IMR-90 (cell line): ENCODE measurements around the gene CHPT1. TPM values are rescaled to one million over a fixed set of nuclear protein-coding genes. Genes with fewer than 3 reads are reported as not detected.

Experiments used
- ATAC-seq: fragments of 200-7000 bp; cut with Tn5 transposase; 2 replicates; pipeline ENCODE4 v1.9.1; 2020; ENCODE audit warnings: low read depth, mild to moderate bottlenecking, moderate library complexity
- BruUV-seq: library from RNA; stranded (reverse); fragments of 400-500 nt; replicated peaks from 2 replicates; lab custom pipeline; 2021; lab: Mats Ljungman, UMichigan
- CTCF ChIA-PET: fragments of 300-600 bp; formaldehyde crosslinking; extraction: SDS; loops from one replicate; lab custom pipeline; 2021; ENCODE audit warnings: antibody characterized with exemption; lab: Yijun Ruan, JAX
- POLR2A ChIA-PET: fragments of 300-600 bp; sonication (Branson Sonifier 250); formaldehyde crosslinking; loops from one replicate; lab custom pipeline; 2022; ENCODE audit warnings: antibody characterized with exemption; ENCODE audit not compliant: unreplicated experiment; lab: Charles Lee
- DNase-seq: peaks from one replicate; pipeline ENCODE4 v3.0.0; 2013
- H2AFZ ChIP-seq: replicated peaks from 2 replicates; pipeline ENCODE3; 2013; ENCODE audit warnings: low read length, mild to moderate bottlenecking; ENCODE audit not compliant: poor library complexity
- H2AK5ac ChIP-seq: 2 replicates; pipeline ENCODE4 v1.6.1; 2013; ENCODE audit warnings: low read depth, low read length, inconsistent platforms
- H2AK9ac ChIP-seq: replicated peaks from 2 replicates; pipeline ENCODE3; 2013; ENCODE audit warnings: mild to moderate bottlenecking, low read depth, low read length, moderate library complexity; ENCODE audit not compliant: poor library complexity
- H2BK120ac ChIP-seq: 2 replicates; pipeline ENCODE4 v1.6.1; 2013; ENCODE audit warnings: low read depth, low read length, inconsistent platforms
- H2BK15ac ChIP-seq: 3 replicates; pipeline ENCODE4 v1.6.1; 2013; ENCODE audit warnings: low read depth, low read length, inconsistent platforms
- H2BK20ac ChIP-seq: 2 replicates; pipeline ENCODE4 v1.6.1; 2013; ENCODE audit warnings: low read depth, mild to moderate bottlenecking, inconsistent platforms, low read length, moderate library complexity
- H2BK5ac ChIP-seq: 2 replicates; pipeline ENCODE4 v1.6.1; 2013; ENCODE audit warnings: mild to moderate bottlenecking, low read depth, low read length, inconsistent platforms; ENCODE audit not compliant: poor library complexity, severe bottlenecking
- H3K14ac ChIP-seq: replicated peaks from 2 replicates; pipeline ENCODE4 v1.6.1; 2013; ENCODE audit warnings: low read depth, low read length, inconsistent platforms
- H3K18ac ChIP-seq: 2 replicates; pipeline ENCODE4 v1.6.1; 2013; ENCODE audit warnings: low read depth, low read length, control low read depth
- H3K23ac ChIP-seq: 2 replicates; pipeline ENCODE4 v1.6.1; 2013; ENCODE audit warnings: low read depth, low read length, inconsistent platforms
- H3K27ac ChIP-seq: 2 replicates; pipeline ENCODE4 v1.5.1; 2013; ENCODE audit warnings: mild to moderate bottlenecking, control low read depth, low read length; ENCODE audit not compliant: insufficient read depth
- H3K27me3 ChIP-seq: 2 replicates; pipeline ENCODE4 v1.6.1; 2013; ENCODE audit warnings: low read length; ENCODE audit not compliant: control insufficient read depth, insufficient read depth
- H3K36me3 ChIP-seq: 2 replicates; pipeline ENCODE4 v1.6.1; 2013; ENCODE audit warnings: low read length, mixed read lengths; ENCODE audit not compliant: control insufficient read depth, insufficient read depth
- H3K4ac ChIP-seq: 2 replicates; pipeline ENCODE4 v1.6.1; 2013; ENCODE audit warnings: low read depth, low read length, inconsistent platforms
- H3K4me1 ChIP-seq: 2 replicates; pipeline ENCODE4 v1.6.1; 2013; ENCODE audit warnings: low read length, mixed read lengths; ENCODE audit not compliant: control insufficient read depth, insufficient read depth
- H3K4me2 ChIP-seq: 2 replicates; pipeline ENCODE4 v1.6.1; 2013; ENCODE audit warnings: low read depth, mild to moderate bottlenecking, control low read depth, low read length, moderate library complexity
- H3K4me3 ChIP-seq: 2 replicates; pipeline ENCODE4 v1.5.1; 2013; ENCODE audit warnings: low read depth, mild to moderate bottlenecking, control low read depth, low read length, moderate library complexity; ENCODE audit not compliant: insufficient read depth
- H3K56ac ChIP-seq: 2 replicates; pipeline ENCODE4 v1.6.1; 2013; ENCODE audit warnings: low read length, inconsistent platforms; ENCODE audit not compliant: insufficient read depth; ENCODE audit errors: extremely low read depth
- H3K79me1 ChIP-seq, 2 experiments: 2 replicates each; pipeline ENCODE4 v1.6.1; 2013; ENCODE audit warnings: low read length in 2 of 2, inconsistent platforms in 1 of 2, low read depth in 1 of 2
- H3K9ac ChIP-seq: 2 replicates; pipeline ENCODE4 v1.6.1; 2013; ENCODE audit warnings: low read depth, low read length, control low read depth
- H3K9me1 ChIP-seq: 2 replicates; pipeline ENCODE4 v1.6.1; 2013; ENCODE audit warnings: low read length, inconsistent platforms; ENCODE audit not compliant: insufficient read depth
- H3K9me3 ChIP-seq: 2 replicates; pipeline ENCODE4 v1.6.1; 2013; ENCODE audit warnings: low read length; ENCODE audit not compliant: control insufficient read depth, insufficient read depth
- H4K20me1 ChIP-seq: 2 replicates; pipeline ENCODE4 v1.6.1; 2013; ENCODE audit warnings: low read length, inconsistent platforms; ENCODE audit not compliant: insufficient read depth
- H4K5ac ChIP-seq: 2 replicates; pipeline ENCODE4 v1.6.1; 2013; ENCODE audit warnings: mild to moderate bottlenecking, low read depth, low read length, control low read depth
- H4K8ac ChIP-seq, 2 experiments: 2 replicates each; pipeline ENCODE4 v1.6.1; 2013; ENCODE audit warnings: low read depth in 2 of 2, low read length in 2 of 2, control low read depth in 1 of 2, inconsistent platforms in 1 of 2
- H4K91ac ChIP-seq: 2 replicates; pipeline ENCODE4 v1.6.1; 2013; ENCODE audit warnings: low read depth, low read length, inconsistent platforms; ENCODE audit not compliant: insufficient read depth
- NFE2L2 ChIP-seq: fragments of 150-350 bp; IDR thresholded peaks from 2 replicates; pipeline ENCODE4 v1.6.1; 2016; ENCODE audit warnings: low read depth, mild to moderate bottlenecking, low read length
- WGBS, 2 experiments: methylation state at CpG; one replicate each; pipeline versions ENCODE4 v1.1.5 to v1.1.7; 2013; ENCODE audit warnings: missing lambda C conversion rate in 2 of 2; ENCODE audit not compliant: insufficient read length in 1 of 2; ENCODE audit errors: extremely low coverage in 2 of 2; 5-methylcytosine and 5-hydroxymethylcytosine counted together
- dilution Hi-C: fragments of 300-500 bp; cut with HindIII; formaldehyde crosslinking; loops from one replicate; pipeline ENCODE4 v1.14.3; 2018; ENCODE audit warnings: low sequenced_read_pairs; ENCODE audit not compliant: unreplicated experiment
- in situ Hi-C: fragments of 300-500 bp; cut with MboI; formaldehyde crosslinking; loops from 3 replicates; pipeline ENCODE4 v1.14.3; 2019; ENCODE audit warnings: low sequenced_read_pairs, inconsistent platforms, mixed read lengths
- intact Hi-C: fragments of 100-400 bp; cut with micrococcal nuclease; formaldehyde crosslinking; loops from 2 replicates; pipeline ENCODE4 v1.10.0; 2022
- polyA plus RNA-seq, 3 experiments: library from polyadenylated mRNA; depleted of rRNA; stranded (reverse); fragments of >200 nt; gene quantifications; 2 replicates each; pipeline ENCODE4 v1.2.3, GENCODE V29; 2012; ENCODE audit warnings: low replicate concordance in 1 of 3
- total RNA-seq: library from RNA; depleted of rRNA; stranded (reverse); fragments of >200 nt; gene quantifications from 2 replicates; pipeline ENCODE4 v1.2.3, GENCODE V29; 2012
- TF ChIP-seq, protein P1 (sequence below): fragments of 150-350 bp; IDR thresholded peaks from 2 replicates; pipeline ENCODE4 v1.6.1; 2016; ENCODE audit warnings: low read depth, mild to moderate bottlenecking, low read length, moderate library complexity, borderline replicate concordance

Gene CHPT1
- total and polyA plus RNA-seq, 2 of the 4 experiments (the other 2 are of a cell fraction) = 8.1 to 11.7 TPM

DNA sequence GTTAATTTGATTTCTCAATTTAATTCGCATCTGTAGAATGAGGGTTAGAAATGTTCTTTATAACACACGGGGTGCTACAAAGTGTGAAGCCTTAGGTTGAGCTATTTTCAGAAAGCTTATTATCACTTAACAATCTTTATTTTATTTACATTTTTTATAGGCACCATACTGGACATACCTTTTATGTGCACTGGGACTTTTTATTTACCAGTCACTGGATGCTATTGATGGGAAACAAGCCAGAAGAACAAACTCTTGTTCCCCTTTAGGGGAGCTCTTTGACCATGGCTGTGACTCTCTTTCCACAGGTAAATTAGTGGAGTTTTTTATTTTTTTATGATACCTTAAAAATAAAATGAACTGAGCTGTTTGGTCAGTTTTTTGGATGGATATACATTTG is 16.5 kb downstream of the CHPT1 start:
- Histone ChIP-seq H2BK20ac (no peak overlapping the region), H2BK5ac (no peak overlapping the region), H3K14ac (no peak overlapping the region), H4K5ac (no peak overlapping the region), H4K20me1 (no peaks in the 10 kb centered on the region), H4K8ac (no peak overlapping the region), H3K36me3 (no peaks in the 10 kb centered on the region), H3K4me2 (no peak overlapping the region), H3K9me3 (no peaks in the 10 kb centered on the region), H3K4me1 (peaks cover 2% of the 10 kb centered on the region; the same call in 1 of the 2 replicates), H2AFZ (no peak overlapping the region), H2AK9ac (no peak overlapping the region), H2BK120ac (no peak overlapping the region), H3K9me1 (peaks cover 7% of the 10 kb centered on the region; the same call in 1 of the 2 replicates), H3K4me3 (no peak overlapping the region), H3K9ac (no peak overlapping the region), H2AK5ac (no peak overlapping the region), H3K27me3 (no peaks in the 10 kb centered on the region), H3K23ac (no peak overlapping the region), H3K56ac (no peak overlapping the region), H3K18ac (no peak overlapping the region), H3K79me1 (peaks cover 0 to 5% of the 10 kb centered on the region in 2 experiments; a peak in 2 of 4 replicates), H4K91ac (no peak overlapping the region), H3K27ac (no peak overlapping the region), H2BK15ac (no peak overlapping the region), H3K4ac (no peak overlapping the region)
- DNase-seq = no peak
- ChIA-PET POLR2A (no interaction called here), CTCF (interaction anchor here (0.5 kb wide), 1 partner anchor 10 kb away, joined by 5 read pairs; no protein-coding TSS in a partner anchor)
- no CpG with 5 or more reads among the region's 2 CpGs for WGBS, 2 experiments
- no TSS peak for BruUV-seq
- in situ Hi-C loops = no loop called here
- intact Hi-C loops = no loop called here
- TF ChIP-seq, protein P1, sequence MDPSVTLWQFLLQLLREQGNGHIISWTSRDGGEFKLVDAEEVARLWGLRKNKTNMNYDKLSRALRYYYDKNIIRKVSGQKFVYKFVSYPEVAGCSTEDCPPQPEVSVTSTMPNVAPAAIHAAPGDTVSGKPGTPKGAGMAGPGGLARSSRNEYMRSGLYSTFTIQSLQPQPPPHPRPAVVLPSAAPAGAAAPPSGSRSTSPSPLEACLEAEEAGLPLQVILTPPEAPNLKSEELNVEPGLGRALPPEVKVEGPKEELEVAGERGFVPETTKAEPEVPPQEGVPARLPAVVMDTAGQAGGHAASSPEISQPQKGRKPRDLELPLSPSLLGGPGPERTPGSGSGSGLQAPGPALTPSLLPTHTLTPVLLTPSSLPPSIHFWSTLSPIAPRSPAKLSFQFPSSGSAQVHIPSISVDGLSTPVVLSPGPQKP = no peak
- no peak for TF ChIP-seq NFE2L2
- ATAC-seq = no peak
- dilution Hi-C loops = no loop called here
